HG03066 (cell line): ENCODE results near the gene TINAGL1.

Experiments used
- ATAC-seq: cut with Tn5 transposase; IDR thresholded peaks from one replicate; pipeline ENCODE4 v1.9.1; 2021; ENCODE audit warnings: low read depth; ENCODE audit not compliant: unreplicated experiment

The TINAGL1 gene

GRCh38 chr1:31625561-31626222 is 49.4 kb downstream of the TINAGL1 start:
- ATAC-seq: no peak

GRCh38 chr1:31626223-31627207 is 50.2 kb downstream of the TINAGL1 start:
- ATAC-seq: no peak

GRCh38 chr1:31627301-31627929 is 51.1 kb downstream of the TINAGL1 start:
- no peak for ATAC-seq

GRCh38 chr1:31627930-31628559 is 51.7 kb downstream of the TINAGL1 start:
- no peak for ATAC-seq

GRCh38 chr1:31628931-31629556 is 52.7 kb downstream of the TINAGL1 start:
- ATAC-seq: no peak

- ATAC-seq: no peak
These were observed 56.3 kb downstream of the TINAGL1 start for GRCh38 chr1:31632649-31633048.

- ATAC-seq: no peak
These were observed 56.8 kb downstream of the TINAGL1 start for GRCh38 chr1:31633117-31633516.
